MCF 10A (cell line): ENCODE measurements around the gene MED15. TPM values are rescaled to one million over a fixed set of nuclear protein-coding genes. Genes with fewer than 3 reads are reported as not detected.
A peak's percentile ranks its signal among the peaks of the same experiment; 100 is the strongest.

ENCODE experiments used
- BruUV-seq: library from RNA; stranded (reverse); fragments of 400-500 nt; replicated peaks from 2 replicates; lab custom pipeline; 2021; lab: Mats Ljungman, UMichigan
- CTCF ChIA-PET: fragments of 300-600 bp; sonication (Branson Sonifier 250); formaldehyde crosslinking; extraction: SDS; loops from one replicate; lab custom pipeline; 2021; ENCODE audit warnings: antibody characterized with exemption, inconsistent platforms; lab: Yijun Ruan, JAX
- POLR2A ChIA-PET: fragments of 300-600, 350-650 bp; sonication (Branson Sonifier 250); formaldehyde crosslinking; extraction: SDS; loops from one replicate; lab custom pipeline; 2020; ENCODE audit warnings: antibody characterized with exemption, inconsistent platforms; lab: Yijun Ruan, JAX
- DNase-seq: peaks from one replicate; pipeline ENCODE4 v3.0.0-alpha.2; 2018; ENCODE audit not compliant: unreplicated experiment
- H3K27ac Mint-ChIP-seq: one replicate; pipeline ENCODE4 v1.8.0; 2022; ENCODE audit warnings: mild to moderate bottlenecking, low read depth, mixed read lengths; ENCODE audit not compliant: unreplicated experiment
- H3K27me3 Mint-ChIP-seq: one replicate; pipeline ENCODE4 v1.8.0; 2022; ENCODE audit warnings: mixed read lengths; ENCODE audit not compliant: insufficient read depth, unreplicated experiment
- H3K36me3 Mint-ChIP-seq: one replicate; pipeline ENCODE4 v1.8.0; 2022; ENCODE audit warnings: mild to moderate bottlenecking, moderate library complexity, mixed read lengths; ENCODE audit not compliant: insufficient read depth, unreplicated experiment
- H3K4me1 Mint-ChIP-seq: one replicate; pipeline ENCODE4 v1.8.0; 2022; ENCODE audit warnings: mixed read lengths; ENCODE audit not compliant: insufficient read depth, unreplicated experiment
- H3K4me3 Mint-ChIP-seq: one replicate; pipeline ENCODE4 v1.8.0; 2022; ENCODE audit warnings: mild to moderate bottlenecking, moderate library complexity, mixed read lengths; ENCODE audit not compliant: unreplicated experiment
- H3K9me3 Mint-ChIP-seq: one replicate; pipeline ENCODE4 v1.8.0; 2022; ENCODE audit warnings: mixed read lengths; ENCODE audit not compliant: unreplicated experiment
- CTCF ChIP-seq: fragments of 200-600 bp; IDR thresholded peaks from one replicate; pipeline ENCODE4 v1.8.0; 2022; ENCODE audit warnings: antibody characterized with exemption, mild to moderate bottlenecking; ENCODE audit not compliant: unreplicated experiment
- intact Hi-C: fragments of 100-400 bp; cut with micrococcal nuclease; formaldehyde crosslinking; loops from 2 replicates; pipeline ENCODE4 v1.14.1; 2022
- total RNA-seq: library from RNA; stranded (reverse); gene quantifications from 2 replicates; pipeline ENCODE4 v1.2.3, GENCODE V29; 2022

Gene MED15
- total RNA-seq, 1 experiment from 2014 or later = 122 TPM

- Mint-ChIP-seq H3K27me3 (no peaks in the 10 kb centered on the region), H3K4me3 (no peak overlapping the region), H3K36me3 (peaks cover 21% of the 10 kb centered on the region), H3K9me3 (no peaks in the 10 kb centered on the region), H3K27ac (no peak overlapping the region), H3K4me1 (no peaks in the 10 kb centered on the region)
- no peak for DNase-seq
- ChIA-PET CTCF (interaction anchor here (1.7 to 1.9 kb wide), 3 partner anchors 10 to 65 kb away, joined by 4 to 6 read pairs (median 6); no protein-coding TSS in a partner anchor), POLR2A (interaction anchor here (1.2 kb wide), 1 partner anchor 16 kb away, joined by 3 read pairs; no protein-coding TSS in a partner anchor)
- intact Hi-C loops = no loop called here
- TF ChIP-seq CTCF = no peak
- no TSS peak for BruUV-seq
Observed at GRCh38 chr22:20483771-20484170, 23.6 kb upstream of the MED15 start.

- Mint-ChIP-seq H3K4me3 (no peak overlapping the region), H3K9me3 (no peaks in the 10 kb centered on the region), H3K36me3 (peaks cover 11% of the 10 kb centered on the region), H3K27me3 (no peaks in the 10 kb centered on the region), H3K4me1 (no peaks in the 10 kb centered on the region), H3K27ac (no peak overlapping the region)
- no peak for TF ChIP-seq CTCF
- no peak for DNase-seq
- no TSS peak for BruUV-seq
- CTCF ChIA-PET = interaction anchor here (1.7 kb wide), 1 partner anchor 9 kb away, joined by 4 read pairs; no protein-coding TSS in a partner anchor
- POLR2A ChIA-PET = interaction anchor here (0.6 to 1.2 kb wide), 3 partner anchors 10 to 1306 kb away, joined by 3 to 5 read pairs (median 3); partner anchors contain the start of gene SLC25A1
- intact Hi-C loops = no loop called here
Observed at GRCh38 chr22:20484948-20485683, 22.3 kb upstream of the MED15 start.

GRCh38 chr22:20486229-20486628 is 21.2 kb upstream of the MED15 start:
- Mint-ChIP-seq H3K9me3 (no peaks in the 10 kb centered on the region), H3K4me1 (no peaks in the 10 kb centered on the region), H3K27me3 (no peaks in the 10 kb centered on the region), H3K27ac (no peak overlapping the region), H3K36me3 (peaks cover 5% of the 10 kb centered on the region), H3K4me3 (no peak overlapping the region)
- POLR2A ChIA-PET = no interaction called here
- intact Hi-C loops = no loop called here
- no TSS peak for BruUV-seq
- no peak for TF ChIP-seq CTCF
- CTCF ChIA-PET = interaction anchor here (0.7 kb wide), 1 partner anchor 78 kb away, joined by 3 read pairs; no protein-coding TSS in a partner anchor
- no peak for DNase-seq

- H3K9me3 Mint-ChIP-seq = no peaks in the 10 kb centered on the region
- peak overlapping the region; percentile 58 for H3K27ac Mint-ChIP-seq
- POLR2A ChIA-PET = interaction anchor here (0.8 kb wide), 1 partner anchor 51 kb away, joined by 5 read pairs; no protein-coding TSS in a partner anchor
- no TSS peak for BruUV-seq
- no peaks in the 10 kb centered on the region for H3K27me3 Mint-ChIP-seq
- CTCF ChIA-PET = interaction anchor here (0.7 to 0.8 kb wide), 2 partner anchors 69 to 295 kb away, joined by 4 read pairs; no protein-coding TSS in a partner anchor
- H3K4me1 Mint-ChIP-seq = peaks cover 8% of the 10 kb centered on the region
- no peak for DNase-seq
- H3K4me3 Mint-ChIP-seq = no peak overlapping the region
- no peak for TF ChIP-seq CTCF
- intact Hi-C loops = no loop called here
- peaks cover 5% of the 10 kb centered on the region for H3K36me3 Mint-ChIP-seq
Observed at GRCh38 chr22:20487715-20488114, 19.7 kb upstream of the MED15 start.
